CD4-positive, alpha-beta T cell treated with Interleukin-1 beta for 1 hour (primary cell): ENCODE data around the gene PCK1.

Experiments used
- DNase-seq, 2 donors: peaks; one replicate each; pipeline ENCODE4 v3.0.0-alpha.2; 2020 to 2022

PCK1 gene

DNA sequence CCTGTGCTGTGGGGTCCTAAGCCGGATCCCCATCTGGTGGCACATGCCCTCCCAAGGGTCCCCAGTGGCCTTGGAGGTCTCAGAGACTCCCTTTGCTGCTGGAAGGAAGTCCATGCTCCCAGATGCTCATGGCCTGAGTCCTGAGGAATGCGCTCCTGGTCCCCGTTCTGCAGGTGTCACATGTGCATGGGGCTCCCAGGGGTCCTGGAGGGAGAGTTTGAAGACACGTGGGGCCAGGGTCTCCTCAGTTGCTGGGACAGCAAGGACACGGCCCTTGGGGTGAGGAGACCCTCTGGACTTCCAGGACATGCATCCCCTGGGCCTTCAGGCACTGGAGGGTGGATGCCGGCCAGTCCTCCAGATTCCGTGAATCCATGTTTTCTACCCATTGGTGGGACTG lies 47.6 kb downstream of the PCK1 start:
- no peak for DNase-seq

DNA sequence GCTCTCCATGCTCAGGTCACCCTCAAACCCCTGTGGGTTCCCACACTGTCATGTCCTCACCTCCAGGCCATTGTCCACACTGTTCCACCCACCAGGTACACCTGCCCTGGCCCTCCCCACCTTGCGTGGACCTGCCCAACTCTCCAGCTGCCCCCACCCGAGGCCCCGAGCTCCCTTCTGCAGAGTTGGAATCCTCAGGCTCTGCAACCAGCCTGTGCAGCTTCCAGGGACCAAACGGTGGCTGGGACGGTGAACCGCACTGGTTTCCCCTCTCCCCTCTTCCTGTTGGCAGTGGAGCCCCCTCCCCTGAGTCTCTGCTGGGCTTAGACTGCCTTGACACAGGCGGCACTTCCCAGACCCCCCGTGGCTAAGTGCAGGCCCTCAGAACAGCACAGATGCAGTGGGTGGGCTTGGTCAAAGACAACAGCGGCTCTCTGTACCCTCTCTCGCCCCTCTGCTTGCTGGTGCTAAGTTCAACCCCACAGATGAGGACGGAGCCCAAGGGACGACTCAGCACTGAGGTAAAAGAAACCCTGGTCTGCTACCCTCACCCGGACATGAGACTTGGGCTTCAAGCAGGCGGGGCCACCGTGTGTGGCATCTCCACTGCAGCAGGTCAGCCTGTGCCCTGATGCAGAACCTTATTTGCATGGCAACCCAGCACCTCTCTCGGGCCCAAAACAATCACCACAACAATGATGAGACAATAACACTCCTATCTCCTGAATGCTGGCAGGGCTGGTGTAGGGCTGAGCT lies 48.4 kb downstream of the PCK1 start:
- DNase-seq = no peak

DNA sequence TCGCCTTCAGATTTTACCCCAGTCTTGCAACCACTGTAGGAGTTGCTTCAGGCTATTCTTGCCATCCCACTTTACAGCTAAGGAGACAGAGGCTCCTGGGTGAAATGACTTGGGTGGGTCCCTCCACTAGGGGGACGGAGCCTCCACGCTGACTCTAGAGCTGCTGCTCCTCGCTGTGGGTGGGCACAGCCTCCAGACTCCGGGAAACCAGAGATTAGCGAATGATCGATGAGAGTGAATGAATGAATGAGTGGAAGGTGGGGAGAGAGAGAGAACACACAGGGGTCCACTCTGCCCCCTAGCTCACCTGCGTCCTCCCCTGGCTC lies 48.9 kb downstream of the PCK1 start:
- no peak for DNase-seq

DNA sequence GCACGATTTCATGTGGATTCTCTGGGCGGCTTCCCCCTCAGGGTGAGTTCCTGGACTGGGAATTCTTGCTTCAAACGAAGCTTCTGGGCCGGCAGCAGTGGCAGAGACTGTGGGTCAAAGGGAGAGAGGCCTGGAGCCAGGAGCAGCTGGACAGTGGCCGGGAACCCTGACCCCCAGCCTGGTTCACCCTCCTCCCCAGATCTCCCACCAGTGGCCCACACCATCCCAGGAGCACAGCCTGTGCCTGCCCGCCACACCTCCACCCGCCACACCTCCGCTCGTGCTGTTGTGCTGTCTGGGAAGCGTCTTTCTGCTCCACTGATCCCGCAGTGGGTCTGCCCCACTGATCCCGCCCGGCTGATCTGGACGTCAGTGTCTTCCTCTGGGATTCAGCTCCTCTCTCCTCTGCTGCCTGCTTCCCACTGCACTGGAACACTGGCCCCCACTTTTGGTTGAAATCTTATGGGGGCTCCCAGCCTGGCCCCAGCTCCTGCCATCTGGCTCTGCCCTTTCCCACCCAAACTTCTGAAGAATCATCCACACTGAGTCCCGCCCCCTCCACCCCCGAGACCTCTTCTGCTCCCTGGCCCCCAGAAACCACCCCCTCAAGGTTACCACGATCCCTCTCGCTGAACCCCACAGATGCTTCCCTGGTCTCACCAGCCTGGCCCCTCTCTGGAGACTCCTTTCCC lies 49.5 kb downstream of the PCK1 start:
- no peak for DNase-seq

DNA sequence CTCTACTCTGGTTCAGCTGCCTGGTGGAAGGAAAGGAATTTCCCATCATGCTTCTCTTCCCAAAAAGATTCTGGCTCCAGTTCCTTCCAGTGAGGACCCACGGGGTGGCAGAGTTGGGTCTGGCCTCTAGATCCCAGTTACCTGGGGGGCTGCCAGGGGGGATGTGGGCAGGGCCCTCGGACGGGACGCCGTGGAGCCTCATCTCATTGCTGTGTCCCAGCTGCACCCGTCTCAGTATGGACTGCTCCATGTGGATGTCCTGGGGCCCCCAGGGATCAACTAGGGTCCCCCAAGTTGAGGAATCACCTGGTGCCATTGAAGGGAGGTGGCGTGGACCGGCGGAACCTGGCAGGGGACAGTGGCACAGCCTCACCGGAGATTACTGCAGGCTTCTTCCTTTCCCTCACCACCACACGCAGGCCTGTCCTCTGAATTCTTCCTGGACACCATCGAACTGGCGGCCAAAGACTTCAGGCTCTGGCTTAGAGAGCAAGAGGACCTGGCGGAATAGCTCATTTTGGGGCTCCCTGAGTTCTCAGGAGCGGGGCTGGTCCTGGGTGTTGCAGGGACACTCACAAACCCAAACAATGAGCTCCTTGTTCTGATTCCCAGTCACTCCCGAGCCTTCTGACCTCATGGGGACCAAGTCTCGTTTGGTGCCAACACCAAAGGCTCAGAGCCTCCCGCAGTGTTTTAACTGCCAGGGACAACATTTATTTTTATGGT lies 50.8 kb downstream of the PCK1 start:
- DNase-seq = no peak

DNA sequence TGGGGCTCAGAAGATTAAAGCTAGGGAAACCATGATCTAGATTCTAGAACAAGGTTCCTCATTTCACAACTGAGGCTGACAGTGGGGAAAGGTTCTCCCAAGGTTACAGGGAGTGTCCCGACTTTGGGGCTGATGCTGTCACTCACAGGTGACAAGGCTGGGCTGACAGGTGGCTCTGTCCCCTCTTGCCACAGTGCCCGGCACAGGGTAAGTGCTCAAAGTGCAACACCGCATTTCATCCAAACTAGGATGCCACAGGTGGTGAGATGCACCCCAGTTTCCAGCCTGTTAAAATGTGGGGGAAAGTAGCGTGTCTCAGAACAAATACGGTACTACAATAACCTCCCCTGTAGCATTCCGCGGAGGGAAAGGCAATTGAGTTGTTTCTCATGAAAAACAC lies 51.5 kb downstream of the PCK1 start:
- no peak for DNase-seq

DNA sequence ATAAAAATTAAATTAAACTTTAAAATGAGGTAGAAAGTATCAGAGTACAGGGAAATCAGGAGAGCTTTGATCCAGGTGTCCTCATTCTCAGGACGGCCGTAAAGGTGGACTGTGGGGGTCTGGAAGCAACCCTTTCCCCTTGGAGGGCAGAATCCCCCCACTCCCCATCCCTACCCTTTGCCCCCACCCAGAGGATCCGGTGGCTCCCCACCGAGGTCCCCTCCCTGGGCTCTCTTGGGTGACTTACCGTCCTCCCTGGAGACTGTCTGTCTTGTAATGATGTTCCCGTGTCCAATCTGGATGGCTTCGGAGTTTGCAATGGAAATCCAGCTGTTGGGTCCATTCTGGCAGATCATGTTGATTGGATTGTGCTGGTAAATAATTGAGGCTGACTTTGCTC lies 52.0 kb downstream of the PCK1 start:
- DNase-seq = no peak

DNA sequence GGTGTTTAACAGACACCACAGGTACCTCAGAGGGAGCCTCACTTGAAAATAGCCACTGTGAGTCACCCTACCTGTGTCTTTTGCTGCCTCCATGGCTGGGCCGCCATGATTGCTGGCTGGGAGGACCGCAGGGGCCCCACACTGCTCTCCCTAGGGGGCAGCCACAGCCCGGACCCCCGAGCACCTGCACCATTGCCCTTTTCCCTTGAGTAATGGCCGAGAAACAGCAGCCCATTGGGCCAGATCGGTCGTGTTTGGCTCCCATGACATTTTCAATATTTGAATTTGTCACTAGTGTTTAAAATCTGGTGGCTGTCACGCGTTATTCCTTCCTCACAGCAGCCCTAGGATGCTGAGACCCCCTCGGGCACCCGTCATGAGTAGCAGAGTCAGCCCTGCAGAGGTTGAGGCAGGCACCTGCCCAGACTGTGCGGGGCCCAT lies 52.6 kb downstream of the PCK1 start:
- DNase-seq = no peak

DNA sequence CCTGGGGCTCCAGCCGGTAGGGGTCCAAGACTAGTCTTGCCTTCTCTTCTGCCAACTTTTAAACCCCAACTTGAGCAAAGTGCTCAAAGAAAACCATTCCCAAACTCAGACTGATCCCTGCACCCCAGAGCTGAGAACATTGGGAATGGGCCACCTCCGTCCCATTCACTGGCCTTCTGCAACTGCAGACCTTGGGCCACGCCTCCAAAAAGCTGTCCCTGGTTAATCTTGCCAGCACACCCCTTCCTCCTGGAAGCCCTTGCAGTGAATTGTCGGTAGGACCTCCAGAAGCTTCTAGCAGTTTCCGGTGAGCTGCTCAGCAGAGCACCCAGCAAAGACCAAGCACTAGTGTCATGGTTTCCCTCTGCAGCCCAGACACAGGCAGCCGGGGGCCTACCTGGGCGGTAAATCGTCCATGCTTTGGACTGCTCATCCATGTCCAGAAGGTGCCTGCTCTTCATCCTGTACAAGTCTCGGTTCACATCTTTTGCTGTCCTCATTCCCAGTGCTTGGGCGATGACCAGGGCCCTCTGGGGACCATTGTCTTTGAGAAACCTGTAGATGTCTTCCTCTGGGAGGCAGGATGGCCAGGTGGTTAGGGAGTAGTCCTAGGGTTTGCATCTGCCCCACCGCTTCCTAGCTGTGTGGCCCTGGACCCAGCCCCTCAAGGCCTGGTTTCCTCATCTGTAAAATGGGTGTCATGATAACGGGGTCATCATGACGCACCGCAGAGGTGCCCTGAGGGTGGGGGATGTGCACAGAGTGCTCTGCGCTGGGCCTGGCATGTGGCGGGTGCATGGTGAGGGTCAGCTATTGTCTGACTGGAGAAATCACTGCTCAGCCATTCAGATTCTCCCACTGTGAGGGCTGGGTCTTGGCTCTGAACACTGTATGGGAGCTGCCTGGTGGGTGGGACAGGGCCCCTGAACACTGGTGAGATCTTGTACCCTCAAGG lies 53.9 kb downstream of the PCK1 start:
- no peak for DNase-seq

DNA sequence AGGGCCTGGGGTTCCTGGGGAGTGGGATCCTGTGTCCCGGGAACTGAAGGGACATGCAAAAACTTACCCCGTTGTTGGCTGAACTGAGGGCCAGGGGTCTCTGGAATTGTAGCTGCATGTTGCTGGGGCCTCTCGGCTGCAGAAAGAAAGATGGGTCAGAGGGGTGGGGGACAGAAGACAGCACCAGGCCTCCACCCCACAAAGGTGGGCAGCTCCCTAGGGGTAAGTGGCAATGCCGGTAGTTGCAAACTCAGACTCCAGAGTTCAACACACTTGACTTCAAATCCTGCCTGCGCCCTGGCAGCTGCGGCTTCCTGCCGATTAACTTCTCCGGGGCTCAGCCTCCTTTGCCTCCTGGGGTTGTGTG lies 54.5 kb downstream of the PCK1 start:
- no peak for DNase-seq

DNA sequence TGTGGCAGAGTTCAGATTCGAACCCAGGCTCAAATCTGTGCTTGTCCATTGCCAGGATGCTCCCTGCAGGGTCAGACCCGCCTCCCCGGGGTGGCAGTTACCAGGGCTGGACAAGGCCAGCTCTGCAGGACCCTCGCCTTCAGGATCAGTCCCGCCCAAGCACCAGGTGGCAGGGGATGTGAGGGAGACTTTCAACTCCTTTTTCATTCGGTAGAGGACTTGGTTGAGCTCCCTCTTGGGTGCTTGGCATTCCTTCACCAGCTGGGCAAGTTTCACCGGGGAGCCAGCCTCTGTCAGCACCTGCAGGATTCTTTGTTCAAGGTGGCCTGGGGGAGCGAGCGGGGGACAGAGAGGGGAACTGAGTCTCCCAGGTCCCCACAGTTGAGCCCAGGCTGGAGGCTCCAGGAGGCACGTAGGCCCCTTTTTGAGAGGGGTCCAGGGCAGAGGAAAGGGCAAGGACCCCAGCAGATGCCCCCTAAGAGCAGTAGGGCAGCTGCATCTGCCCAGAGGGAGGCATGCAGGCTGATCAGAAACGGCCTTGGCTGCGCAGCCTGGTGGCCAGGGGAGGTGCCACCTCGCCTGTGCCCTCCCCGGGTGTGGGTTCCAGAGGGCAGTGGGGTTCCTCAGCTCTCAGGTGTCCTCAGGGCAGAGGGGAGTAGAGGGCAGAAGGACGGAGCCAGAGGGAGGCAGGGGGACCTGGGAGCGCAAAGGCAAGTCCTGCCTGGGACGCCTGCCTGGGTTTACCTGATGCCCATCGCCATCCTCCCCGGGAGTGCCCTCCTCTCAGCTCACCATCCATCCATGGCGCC lies 55.4 kb downstream of the PCK1 start:
- DNase-seq = no peak

DNA sequence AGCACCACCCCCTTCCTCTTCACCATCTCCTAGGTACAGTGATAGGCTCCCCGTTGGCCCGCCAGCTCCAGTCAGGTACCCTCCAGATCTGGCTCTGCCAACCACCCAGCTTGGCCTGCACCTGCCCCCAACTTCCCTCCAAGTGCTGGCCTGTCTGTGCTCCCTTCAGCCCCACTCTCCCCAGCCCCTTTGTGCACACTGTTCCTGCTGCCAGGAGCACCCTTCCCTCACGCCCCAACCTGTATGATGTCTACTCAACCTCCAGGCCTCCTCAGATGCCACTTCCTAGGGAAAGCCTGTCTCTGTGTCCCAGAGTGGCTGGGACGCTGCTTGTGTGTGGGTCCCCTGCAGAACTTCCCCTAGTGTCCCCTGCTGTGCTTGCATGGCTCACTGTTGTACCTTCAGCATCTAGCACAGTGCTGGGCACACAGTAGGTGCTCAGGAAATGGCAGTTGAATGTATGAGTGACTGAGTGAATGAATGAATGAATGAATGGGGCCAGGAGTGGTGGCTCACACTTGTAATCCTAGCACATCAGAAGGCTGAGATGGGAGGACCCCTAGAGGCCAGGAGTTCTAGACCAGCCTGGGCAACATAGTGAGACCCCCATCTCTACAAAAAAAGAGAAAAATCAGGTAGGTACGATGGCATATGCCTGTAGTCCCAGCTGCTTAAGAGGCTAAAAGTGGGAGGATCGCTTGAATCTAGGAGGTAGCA lies 56.3 kb downstream of the PCK1 start:
- DNase-seq = no peak
